Left ventricle myocardium superior (tissue), 1 donor: ENCODE measurements around the gene EPHA1. TPM values are rescaled to one million over a fixed set of nuclear protein-coding genes. Genes with fewer than 3 reads are reported as not detected.
"Not testable (repeated sequence)": the region's sequence is repeated elsewhere in the genome, so short reads cannot be mapped to it uniquely, and the experiment has no call there.

Experiments used
- ATAC-seq: fragments of 200-7000 bp; cut with Tn5 transposase; one replicate; pipeline ENCODE4 v1.9.1; 2020; ENCODE audit warnings: mild to moderate bottlenecking, moderate library complexity
- DNase-seq: peaks from one replicate; pipeline ENCODE4 v3.0.0-alpha.2; 2020
- intact Hi-C: fragments of 100-400 bp; cut with micrococcal nuclease; formaldehyde crosslinking; loops from one replicate; pipeline ENCODE4 v1.11.0; 2022
- total RNA-seq: library from RNA; stranded (reverse); fragmentation: NEBNext Ultra II Directional; extraction: Animal tissue kit (Norgen Biotek cat#: 25700); gene quantifications from one replicate; pipeline ENCODE4 v1.2.1, GENCODE V29; 2021
- donor health status: DM: no; HTN: yes; CAD: no; lungs with severe emphysema.

Gene EPHA1
- total RNA-seq, 1 donor from 2014 or later: not detected

GRCh38 chr7:143408252-143408685 is 387 bp downstream of the EPHA1 start:
- DNase-seq: no peak
- intact Hi-C loops: no loop called here
- no peak for ATAC-seq

- DNase-seq (no peak), ATAC-seq (no peak)
- intact Hi-C loops: no loop called here
Observed at GRCh38 chr7:143407287-143408251, 1.1 kb downstream of the EPHA1 start.

DNA sequence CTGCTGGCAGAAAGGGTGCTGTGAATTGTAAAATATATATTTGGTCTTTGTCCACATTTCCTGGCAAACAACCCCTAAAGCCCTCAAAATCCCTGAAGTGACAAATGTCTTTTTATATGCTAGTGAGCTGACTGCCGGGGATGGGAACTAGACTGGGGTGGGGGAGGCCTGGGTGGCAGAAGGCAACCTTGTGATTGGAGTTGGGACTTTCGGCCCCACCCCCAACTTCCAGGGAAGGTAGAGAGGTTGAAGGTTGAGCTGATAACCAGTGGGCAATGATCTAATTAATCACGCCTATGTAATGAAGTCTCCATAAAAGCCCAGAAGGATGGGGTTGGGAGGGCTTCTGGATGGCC is 2.7 kb downstream of the EPHA1 start:
- DNase-seq: no peak
- intact Hi-C loops: no loop called here

GRCh38 chr7:143405173-143406001 is 3.3 kb downstream of the EPHA1 start:
- intact Hi-C loops: no loop called here
- ATAC-seq: peak; percentile 88
- peak; percentile 87 for DNase-seq

More for the DNA sequence above, 2.7 kb downstream of the EPHA1 start:
- ATAC-seq: no peak

DNA sequence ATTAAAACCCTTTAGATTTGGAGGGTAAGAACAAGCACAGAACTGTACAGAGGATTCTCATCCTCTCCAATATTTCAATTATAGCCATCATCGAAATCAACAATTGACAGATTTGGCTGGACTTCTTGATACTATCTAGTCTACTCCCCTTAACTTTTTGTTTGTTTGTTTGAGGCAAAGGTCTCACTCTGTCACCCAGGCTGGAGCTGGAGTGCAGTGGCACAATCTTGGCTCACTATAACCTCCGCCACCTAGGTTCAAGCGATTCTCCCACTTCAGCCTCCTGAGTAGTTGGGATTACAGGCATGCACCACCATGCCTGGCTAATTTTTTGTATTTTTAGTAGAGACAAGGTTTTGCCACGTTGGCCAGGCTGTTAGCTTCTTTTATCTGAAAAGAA is 6.4 kb downstream of the EPHA1 start:
- DNase-seq, intact Hi-C loops, ATAC-seq: not testable (repeated sequence)

GRCh38 chr7:143401265-143401664 is 7.4 kb downstream of the EPHA1 start:
- intact Hi-C loops: no loop called here
- ATAC-seq (no peak), DNase-seq (peak; percentile 23)

- DNase-seq (peak; percentile 16), ATAC-seq (no peak)
- intact Hi-C loops: no loop called here
Observed at GRCh38 chr7:143399642-143400041, 9.0 kb downstream of the EPHA1 start.

GRCh38 chr7:143399151-143399550 is 9.5 kb downstream of the EPHA1 start:
- ATAC-seq: no peak
- intact Hi-C loops: no loop called here
- DNase-seq: no peak

DNA sequence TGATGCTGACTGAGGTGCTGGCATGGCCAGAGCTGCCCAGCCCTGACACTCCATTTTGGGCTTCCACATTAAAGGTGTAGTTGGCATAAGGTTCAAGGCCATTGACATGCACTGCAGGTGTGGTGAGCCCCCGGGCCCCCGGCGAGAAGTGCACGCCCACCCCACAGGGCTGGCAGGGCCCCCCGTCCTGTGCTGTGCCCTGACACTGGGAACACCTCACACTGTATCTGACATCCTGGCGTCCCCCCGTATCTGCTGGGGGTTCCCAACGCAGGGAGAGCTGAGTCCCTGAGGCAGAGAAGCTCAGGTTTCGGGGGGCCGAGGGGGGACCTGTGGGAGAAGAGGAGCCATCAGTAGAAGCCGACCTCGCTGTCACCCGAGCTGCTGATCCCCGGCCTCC is 10.0 kb downstream of the EPHA1 start:
- ATAC-seq: no peak
- intact Hi-C loops: no loop called here
- DNase-seq: no peak

DNA sequence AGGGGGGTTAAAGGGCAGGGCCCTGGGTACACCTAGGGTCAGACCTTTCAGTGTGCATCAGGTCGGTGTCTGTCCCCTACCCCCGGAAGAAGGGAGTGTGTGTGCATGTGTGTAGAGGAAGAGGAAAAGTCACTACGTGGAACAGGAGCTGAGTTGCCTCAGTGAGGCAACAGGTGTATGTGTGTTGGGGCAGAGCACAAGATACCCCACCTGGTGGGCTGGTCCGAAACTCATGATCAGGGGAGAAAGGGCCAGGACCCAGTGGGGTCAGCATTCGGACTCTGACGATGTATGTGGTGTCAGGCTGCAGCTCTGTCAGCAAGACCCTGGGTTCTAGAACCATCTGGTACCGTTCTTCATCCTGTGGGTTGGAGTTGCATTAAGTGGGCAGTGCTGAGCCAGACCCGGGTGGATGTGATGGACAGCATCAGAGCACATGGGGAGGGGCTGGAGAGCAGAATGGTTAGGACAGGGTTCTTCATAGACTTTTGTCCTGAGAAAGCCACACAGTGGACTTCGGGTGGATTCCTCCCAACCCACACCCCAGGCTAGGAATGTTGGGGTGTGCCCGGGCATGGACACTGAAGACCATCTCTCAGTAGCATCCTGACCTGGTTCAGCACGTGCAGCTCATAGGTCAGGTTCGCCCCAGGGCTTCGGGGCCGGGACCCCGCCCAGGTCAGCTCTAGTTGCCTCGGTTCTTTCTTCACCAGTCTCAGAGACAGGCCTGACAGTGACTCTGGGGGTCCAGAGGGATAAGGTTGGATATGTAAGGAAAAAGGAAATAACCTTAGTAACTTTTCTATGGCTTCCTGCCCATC is 10.7 kb downstream of the EPHA1 start:
- DNase-seq: no peak
- intact Hi-C loops: no loop called here
- ATAC-seq: no peak

DNA sequence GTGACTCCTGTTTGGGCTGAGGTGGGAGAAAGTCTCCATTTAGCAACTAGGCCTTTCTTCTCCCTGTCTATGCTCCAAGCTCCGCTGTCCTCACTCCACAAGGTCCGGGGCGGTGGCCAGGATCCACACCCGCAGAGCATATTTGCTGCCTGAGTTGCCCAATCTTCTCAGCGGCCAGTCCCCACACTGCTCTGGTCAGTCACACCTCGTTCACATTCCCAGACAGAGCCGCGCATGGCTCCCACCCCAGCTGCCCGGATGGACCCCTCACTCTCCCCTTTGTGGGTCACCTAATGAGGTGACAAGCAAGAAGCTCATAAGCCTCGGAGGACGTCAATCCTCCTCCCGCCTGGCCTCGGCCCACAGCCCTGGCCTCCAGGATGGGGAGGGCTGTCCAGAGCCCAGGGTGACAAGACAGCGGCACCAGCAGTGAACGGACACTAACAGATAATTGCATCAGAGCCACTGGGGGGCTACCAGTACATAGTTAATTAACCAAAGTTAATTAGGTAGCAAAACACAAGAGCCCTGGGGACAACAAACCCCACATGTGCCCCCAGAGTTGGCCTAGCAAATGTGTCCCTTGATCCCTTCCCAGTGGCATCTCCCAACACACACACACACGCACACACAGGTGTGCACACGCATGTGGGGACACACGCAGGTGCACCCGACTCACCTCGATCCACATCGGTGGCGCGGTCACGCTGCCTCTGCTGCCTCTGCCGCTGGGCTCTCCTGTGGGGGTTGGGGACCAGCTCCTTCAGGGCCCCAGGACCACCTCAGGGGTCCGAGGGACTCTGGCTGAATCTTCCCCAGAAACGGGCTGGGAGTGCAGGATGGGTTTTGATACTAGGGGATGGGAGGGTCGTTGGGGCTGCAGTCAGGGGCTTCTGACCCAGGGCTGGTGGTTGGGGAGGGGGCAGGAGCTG is 11.8 kb downstream of the EPHA1 start:
- intact Hi-C loops: no loop called here
- ATAC-seq: peak; percentile 25

DNA sequence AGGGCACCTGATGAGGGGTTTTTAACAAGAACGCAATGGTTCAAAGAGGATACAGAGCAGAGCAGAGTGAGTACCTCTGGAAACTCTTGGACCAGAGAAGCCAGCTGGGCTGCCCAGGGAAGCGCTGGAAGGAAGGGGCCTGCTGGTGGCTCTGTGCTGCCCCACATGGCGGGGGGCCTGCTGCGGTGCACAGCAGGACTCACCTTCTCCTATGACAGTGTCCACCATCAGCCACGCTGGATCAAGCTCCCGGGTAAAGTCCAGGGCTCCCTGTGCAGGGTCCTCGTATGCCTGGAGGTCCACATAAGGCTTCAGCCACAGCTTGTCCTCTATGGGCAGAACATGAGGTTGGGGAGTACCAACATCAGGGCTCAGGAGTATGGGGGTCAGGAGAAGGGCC is 12.5 kb downstream of the EPHA1 start:
- ATAC-seq (no peak), DNase-seq (no peak)
- intact Hi-C loops: no loop called here

More for the DNA sequence above, 11.8 kb downstream of the EPHA1 start:
- DNase-seq: peak; percentile 51

GRCh38 chr7:143395187-143396149 is 13.2 kb downstream of the EPHA1 start:
- intact Hi-C loops: no loop called here
- ATAC-seq (peak; percentile 14), DNase-seq (peak; percentile 42)

DNA sequence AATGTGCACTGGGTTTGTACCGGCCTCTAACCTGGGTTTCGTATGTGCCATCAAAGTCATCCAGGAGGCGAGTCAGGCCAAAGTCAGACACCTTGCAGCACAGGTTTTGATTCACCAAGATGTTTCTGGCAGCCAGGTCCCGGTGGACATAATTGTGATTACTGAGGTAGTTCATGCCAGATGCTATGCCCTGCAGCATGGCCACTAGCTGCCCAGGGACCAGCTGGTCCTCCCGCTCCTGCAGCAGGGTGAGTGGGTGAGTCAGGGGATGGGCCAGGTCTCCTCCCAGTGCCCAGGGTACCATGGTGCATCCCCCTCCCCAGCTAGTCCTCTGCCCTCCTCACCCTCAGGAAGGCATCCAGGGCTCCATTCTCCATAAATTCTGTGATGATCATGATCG is 13.9 kb downstream of the EPHA1 start:
- intact Hi-C loops: no loop called here
- ATAC-seq (no peak), DNase-seq (no peak)

DNA sequence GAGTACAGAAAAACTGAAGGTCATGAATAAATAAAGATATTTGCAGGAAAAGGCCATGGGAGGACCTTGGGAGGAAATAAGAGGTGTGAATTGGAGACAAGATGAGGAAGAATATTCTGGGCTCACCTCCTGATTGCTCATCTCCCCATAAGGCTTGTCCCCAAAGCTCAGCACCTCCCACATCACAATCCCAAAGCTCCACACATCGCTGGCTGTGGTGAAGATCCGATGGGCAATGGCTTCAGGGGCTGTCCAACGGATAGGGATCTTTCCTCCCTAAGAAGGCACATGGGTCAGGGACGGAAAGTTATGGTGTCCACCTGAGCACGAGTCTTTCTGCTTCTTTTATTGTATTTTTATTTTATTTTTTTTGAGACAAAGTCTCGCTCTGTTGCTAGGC is 14.6 kb downstream of the EPHA1 start:
- intact Hi-C loops: no loop called here

GRCh38 chr7:143393267-143394041 is 15.2 kb downstream of the EPHA1 start:
- intact Hi-C loops: no loop called here
- DNase-seq (peak; percentile 38), ATAC-seq (no peak)

More for the DNA sequence above, 14.6 kb downstream of the EPHA1 start:
- DNase-seq (no peak), ATAC-seq (no peak)
